Activated T-cell treated with anti-CD3 and anti-CD28 coated beads, Interleukin-2, amount 50 U/mL, for 72 hours (primary cell): ENCODE results near the gene PADI2. TPM values are rescaled to one million over a fixed set of nuclear protein-coding genes. Genes with fewer than 3 reads are reported as not detected.
A peak's percentile ranks its signal among the peaks of the same experiment; 100 is the strongest.

Source experiments
- ATAC-seq, 2 donors: fragments of 150-1000 bp; cut with Tn5 transposase; replicated peaks in 1 of 2; 2 replicates each; pipeline ENCODE4 v1.10.0; 2021; ENCODE audit warnings: moderate library complexity in 2 of 2, mild to moderate bottlenecking in 1 of 2
- DNase-seq, 2 donors: peaks; one replicate each; pipeline ENCODE4 v3.0.0; 2021 to 2022; ENCODE audit warnings: mixed read lengths in 1 of 2
- H3K27ac Mint-ChIP-seq: one replicate; pipeline ENCODE4 v1.8.0; 2022; ENCODE audit warnings: mild to moderate bottlenecking, moderate library complexity, mixed read lengths
- H3K27me3 Mint-ChIP-seq: one replicate; pipeline ENCODE4 v1.8.0; 2022; ENCODE audit warnings: low read depth, mixed read lengths
- H3K36me3 Mint-ChIP-seq, 2 donors: one replicate each; pipeline ENCODE4 v1.8.0; 2022; ENCODE audit warnings: mixed read lengths in 2 of 2, mild to moderate bottlenecking in 1 of 2; ENCODE audit not compliant: insufficient read depth in 2 of 2
- H3K4me1 Mint-ChIP-seq: one replicate; pipeline ENCODE4 v1.8.0; 2022; ENCODE audit warnings: low read depth, mixed read lengths
- H3K4me3 Mint-ChIP-seq, 2 donors: one replicate each; pipeline ENCODE4 v1.8.0; 2022; ENCODE audit warnings: mild to moderate bottlenecking in 2 of 2, mixed read lengths in 2 of 2, moderate library complexity in 2 of 2
- H3K9me3 Mint-ChIP-seq, 2 donors: one replicate each; pipeline ENCODE4 v1.8.0; 2022; ENCODE audit warnings: mixed read lengths in 2 of 2
- total RNA-seq, 2 donors: library from RNA; stranded (reverse); gene quantifications; one replicate each; pipeline ENCODE4 v1.2.3, GENCODE V29; 2022

PADI2 gene
- total RNA-seq, 2 donors from 2014 or later = 0.10 to 0.14 TPM

- peaks cover 8% of the 10 kb centered on the region for H3K4me1 Mint-ChIP-seq
- no peaks in the 10 kb centered on the region for H3K27me3 Mint-ChIP-seq
- no peaks in the 10 kb centered on the region for H3K9me3 Mint-ChIP-seq
- no peak for ATAC-seq
- H3K27ac Mint-ChIP-seq = no peak overlapping the region
- H3K4me3 Mint-ChIP-seq = no peak overlapping the region
- H3K36me3 Mint-ChIP-seq = peaks cover 2 to 9% of the 10 kb centered on the region in 2 donors
- DNase-seq = no peak
Observed at GRCh38 chr1:17046334-17046657, 73.0 kb downstream of the PADI2 start.

GRCh38 chr1:17045634-17046333 lies 73.5 kb downstream of the PADI2 start:
- Mint-ChIP-seq H3K36me3 (peaks cover 2 to 9% of the 10 kb centered on the region in 2 donors), H3K27me3 (no peaks in the 10 kb centered on the region), H3K4me1 (peaks cover 4% of the 10 kb centered on the region), H3K27ac (peak overlapping the region; percentile 39), H3K4me3 (peak overlapping the region in 1 of 2 donors; percentile 0), H3K9me3 (no peaks in the 10 kb centered on the region)
- DNase-seq (no peak), ATAC-seq (no peak)

- peak overlapping the region; percentile 26 for H3K27ac Mint-ChIP-seq
- H3K27me3 Mint-ChIP-seq = no peaks in the 10 kb centered on the region
- ATAC-seq (peak in 1 of 2 donors; percentile 30), DNase-seq (no peak)
- H3K4me3 Mint-ChIP-seq = no peak overlapping the region
- H3K4me1 Mint-ChIP-seq = peaks cover 4% of the 10 kb centered on the region
- H3K9me3 Mint-ChIP-seq = no peaks in the 10 kb centered on the region
- H3K36me3 Mint-ChIP-seq = peaks cover 2 to 9% of the 10 kb centered on the region in 2 donors
Observed at GRCh38 chr1:17045150-17045549, 74.1 kb downstream of the PADI2 start.

- H3K36me3 Mint-ChIP-seq = peaks cover 2 to 9% of the 10 kb centered on the region in 2 donors
- no peak for ATAC-seq
- no peak for DNase-seq
- H3K9me3 Mint-ChIP-seq = no peaks in the 10 kb centered on the region
- H3K27ac Mint-ChIP-seq = no peak overlapping the region
- no peaks in the 10 kb centered on the region for H3K27me3 Mint-ChIP-seq
- H3K4me3 Mint-ChIP-seq = no peak overlapping the region
- peaks cover 4% of the 10 kb centered on the region for H3K4me1 Mint-ChIP-seq
Observed at GRCh38 chr1:17043676-17044075, 75.6 kb downstream of the PADI2 start.

GRCh38 chr1:17040135-17040534 lies 79.1 kb downstream of the PADI2 start:
- Mint-ChIP-seq H3K4me1 (no peaks in the 10 kb centered on the region), H3K9me3 (no peaks in the 10 kb centered on the region), H3K27ac (peak overlapping the region; percentile 70), H3K27me3 (no peaks in the 10 kb centered on the region), H3K4me3 (no peak overlapping the region), H3K36me3 (peaks cover 2 to 9% of the 10 kb centered on the region in 2 donors)
- ATAC-seq (no peak), DNase-seq (no peak)

- Mint-ChIP-seq H3K9me3 (no peaks in the 10 kb centered on the region), H3K27ac (no peak overlapping the region), H3K4me3 (no peak overlapping the region)
Observed at GRCh38 chr1:17039522-17039921, 79.7 kb downstream of the PADI2 start.

GRCh38 chr1:17033481-17033880 lies 85.8 kb downstream of the PADI2 start:
- Mint-ChIP-seq H3K4me3 (no peak overlapping the region), H3K27ac (no peak overlapping the region)

More at GRCh38 chr1:17039522-17039921, 79.7 kb downstream of the PADI2 start:
- H3K4me1 Mint-ChIP-seq = no peaks in the 10 kb centered on the region
- H3K27me3 Mint-ChIP-seq = no peaks in the 10 kb centered on the region
- ATAC-seq = no peak
- no peak for DNase-seq
- H3K36me3 Mint-ChIP-seq = peaks cover 2 to 9% of the 10 kb centered on the region in 2 donors

GRCh38 chr1:17032741-17033140 lies 86.5 kb downstream of the PADI2 start:
- no peaks in the 10 kb centered on the region for H3K27me3 Mint-ChIP-seq
- ATAC-seq = no peak
- no peaks in the 10 kb centered on the region for H3K9me3 Mint-ChIP-seq
- no peak overlapping the region for H3K4me3 Mint-ChIP-seq
- peaks cover 0 to 8% of the 10 kb centered on the region in 2 donors for H3K36me3 Mint-ChIP-seq
- no peaks in the 10 kb centered on the region for H3K4me1 Mint-ChIP-seq
- H3K27ac Mint-ChIP-seq = no peak overlapping the region
- no peak for DNase-seq

More at GRCh38 chr1:17033481-17033880, 85.8 kb downstream of the PADI2 start:
- peaks cover 0 to 4% of the 10 kb centered on the region in 2 donors for H3K36me3 Mint-ChIP-seq
- no peaks in the 10 kb centered on the region for H3K4me1 Mint-ChIP-seq
- no peak for DNase-seq
- no peak for ATAC-seq
- H3K9me3 Mint-ChIP-seq = no peaks in the 10 kb centered on the region
- no peaks in the 10 kb centered on the region for H3K27me3 Mint-ChIP-seq

GRCh38 chr1:17031436-17031835 lies 87.8 kb downstream of the PADI2 start:
- no peaks in the 10 kb centered on the region for H3K27me3 Mint-ChIP-seq
- no peaks in the 10 kb centered on the region for H3K9me3 Mint-ChIP-seq

GRCh38 chr1:17030206-17030605 lies 89.0 kb downstream of the PADI2 start:
- peaks cover 0 to 8% of the 10 kb centered on the region in 2 donors for H3K36me3 Mint-ChIP-seq
- no peaks in the 10 kb centered on the region for H3K27me3 Mint-ChIP-seq
- H3K4me1 Mint-ChIP-seq = no peaks in the 10 kb centered on the region
- no peak for DNase-seq
- no peak overlapping the region for H3K4me3 Mint-ChIP-seq
- no peak for ATAC-seq
- no peaks in the 10 kb centered on the region for H3K9me3 Mint-ChIP-seq
- H3K27ac Mint-ChIP-seq = no peak overlapping the region

More at GRCh38 chr1:17031436-17031835, 87.8 kb downstream of the PADI2 start:
- peaks cover 0 to 8% of the 10 kb centered on the region in 2 donors for H3K36me3 Mint-ChIP-seq
- ATAC-seq (no peak), DNase-seq (no peak)
- H3K4me3 Mint-ChIP-seq = no peak overlapping the region
- H3K4me1 Mint-ChIP-seq = no peaks in the 10 kb centered on the region
- H3K27ac Mint-ChIP-seq = peak overlapping the region; percentile 38

- DNase-seq (no peak), ATAC-seq (no peak)
- Mint-ChIP-seq H3K4me3 (no peak overlapping the region), H3K36me3 (peaks cover 0 to 10% of the 10 kb centered on the region in 2 donors), H3K9me3 (no peaks in the 10 kb centered on the region), H3K4me1 (no peaks in the 10 kb centered on the region), H3K27me3 (no peaks in the 10 kb centered on the region), H3K27ac (no peak overlapping the region)
Observed at GRCh38 chr1:17028662-17029188, 90.5 kb downstream of the PADI2 start.

- H3K9me3 Mint-ChIP-seq = no peaks in the 10 kb centered on the region
- ATAC-seq = no peak
- no peak overlapping the region for H3K27ac Mint-ChIP-seq
- H3K4me3 Mint-ChIP-seq = no peak overlapping the region
- no peaks in the 10 kb centered on the region for H3K4me1 Mint-ChIP-seq
- peaks cover 0 to 9% of the 10 kb centered on the region in 2 donors for H3K36me3 Mint-ChIP-seq
- H3K27me3 Mint-ChIP-seq = no peaks in the 10 kb centered on the region
- DNase-seq = no peak
Observed at GRCh38 chr1:17027900-17028299, 91.4 kb downstream of the PADI2 start.

GRCh38 chr1:17027403-17027802 lies 91.8 kb downstream of the PADI2 start:
- no peak for DNase-seq
- no peaks in the 10 kb centered on the region for H3K9me3 Mint-ChIP-seq

GRCh38 chr1:17024721-17025120 lies 94.5 kb downstream of the PADI2 start:
- Mint-ChIP-seq H3K4me3 (no peak overlapping the region), H3K27ac (peak overlapping the region; percentile 48), H3K9me3 (no peaks in the 10 kb centered on the region), H3K4me1 (peaks cover 1% of the 10 kb centered on the region), H3K36me3 (peaks cover 0 to 11% of the 10 kb centered on the region in 2 donors), H3K27me3 (no peaks in the 10 kb centered on the region)
- DNase-seq (no peak), ATAC-seq (no peak)

More at GRCh38 chr1:17027403-17027802, 91.8 kb downstream of the PADI2 start:
- Mint-ChIP-seq H3K27me3 (no peaks in the 10 kb centered on the region), H3K4me1 (no peaks in the 10 kb centered on the region), H3K4me3 (no peak overlapping the region), H3K36me3 (peaks cover 0 to 9% of the 10 kb centered on the region in 2 donors), H3K27ac (no peak overlapping the region)
- no peak for ATAC-seq
